ENCODE measurements around the gene GOLGA8N. TPM values are rescaled to one million over a fixed set of nuclear protein-coding genes. Genes with fewer than 3 reads are reported as not detected.
"Not testable (repeated sequence)": the region's sequence is repeated elsewhere in the genome, so short reads cannot be mapped to it uniquely, and the experiment has no call there.

Gene GOLGA8N
- total RNA-seq, 5 donors from 2014 or later (not counting 1 experiment from before 2014, with no cell fraction given) = 7.6 to 18.1 (median 9.6) TPM

DNA sequence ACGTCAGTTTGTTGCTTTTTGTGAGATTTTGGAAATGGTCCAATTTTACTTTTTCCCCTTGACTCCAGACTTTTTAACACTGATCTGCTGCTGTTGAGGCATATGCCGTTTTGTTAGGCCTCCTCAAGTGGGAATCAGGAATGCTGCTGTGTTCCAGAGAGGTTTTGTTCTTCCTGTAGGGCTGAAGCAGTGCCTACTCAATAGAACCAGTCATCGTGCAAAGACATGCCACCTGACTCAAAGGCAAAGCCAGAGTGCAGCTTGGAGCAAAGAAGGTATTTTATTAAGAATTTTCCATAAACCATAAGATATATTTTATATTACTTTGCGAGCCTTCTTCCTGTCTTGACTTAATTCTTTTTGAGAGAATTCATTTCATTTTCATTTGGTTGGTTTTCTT is 7.4 kb upstream of the GOLGA8N start:
- CTCF ChIA-PET; H3K9me3 Mint-ChIP-seq; H3K27ac Mint-ChIP-seq; H3K9me3 ChIP-seq; H3K27ac ChIP-seq (ENCODE audit: low read length); H3K27me3 ChIP-seq (replicated peaks in 1 of 2; ENCODE audit: control insufficient read depth in 2 of 2, extremely low read depth in 1 of 2, insufficient read depth in 2 of 2, low read length in 1 of 2); H3K4me3 Mint-ChIP-seq; POLR2A ChIA-PET; H3K27me3 Mint-ChIP-seq; H3K4me3 ChIP-seq (ENCODE audit: control insufficient read depth in 1 of 2, extremely low read depth in 1 of 2, low read length in 1 of 2); DNase-seq; H3K36me3 ChIP-seq (ENCODE audit: control insufficient read depth in 2 of 2, extremely low read depth in 1 of 2, insufficient read depth in 1 of 2, low read length in 1 of 2); H3K36me3 Mint-ChIP-seq; ATAC-seq (replicated peaks in 1 of 4); H3K4me1 ChIP-seq (ENCODE audit: control insufficient read depth in 1 of 2, extremely low read depth in 1 of 2, insufficient read depth in 2 of 2, low read length in 2 of 2); H3K4me1 Mint-ChIP-seq: not testable (repeated sequence)
- WGBS (ENCODE audit: insufficient coverage) = no CpG with 5 or more reads among the region's 4 CpGs

DNA sequence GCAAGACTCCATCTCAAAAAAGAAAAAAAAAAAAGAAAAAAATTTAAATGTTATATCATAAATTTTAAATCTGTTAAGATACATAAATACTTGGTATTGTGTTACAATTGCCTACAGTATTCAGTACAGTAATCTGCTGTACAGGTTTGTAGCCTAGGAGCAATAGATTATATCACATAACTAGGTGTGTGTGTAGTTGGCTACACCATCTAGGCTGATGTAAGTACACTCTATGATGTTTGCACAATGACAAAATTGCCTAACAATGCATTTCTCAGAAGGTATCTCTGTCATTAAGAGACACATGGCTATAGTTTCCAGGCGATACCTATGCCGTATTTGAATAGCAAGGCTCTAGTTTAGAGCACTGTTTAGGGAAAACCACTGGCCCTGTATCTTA is 16.3 kb downstream of the GOLGA8N start:
- H3K4me1 ChIP-seq (ENCODE audit: control insufficient read depth in 1 of 2, extremely low read depth in 1 of 2, insufficient read depth in 2 of 2, low read length in 2 of 2); H3K4me1 Mint-ChIP-seq; H3K27me3 ChIP-seq (replicated peaks in 1 of 2; ENCODE audit: control insufficient read depth in 2 of 2, extremely low read depth in 1 of 2, insufficient read depth in 2 of 2, low read length in 1 of 2); H3K4me3 ChIP-seq (ENCODE audit: control insufficient read depth in 1 of 2, extremely low read depth in 1 of 2, low read length in 1 of 2); ATAC-seq (replicated peaks in 1 of 4); H3K36me3 ChIP-seq (ENCODE audit: control insufficient read depth in 2 of 2, extremely low read depth in 1 of 2, insufficient read depth in 1 of 2, low read length in 1 of 2); CTCF ChIA-PET; H3K27me3 Mint-ChIP-seq; H3K36me3 Mint-ChIP-seq; H3K27ac ChIP-seq (ENCODE audit: low read length); H3K9me3 ChIP-seq; H3K27ac Mint-ChIP-seq; POLR2A ChIA-PET; H3K4me3 Mint-ChIP-seq; H3K9me3 Mint-ChIP-seq; DNase-seq: not testable (repeated sequence)
- no CpG with 5 or more reads among the region's 2 CpGs for WGBS (ENCODE audit: insufficient coverage)

DNA sequence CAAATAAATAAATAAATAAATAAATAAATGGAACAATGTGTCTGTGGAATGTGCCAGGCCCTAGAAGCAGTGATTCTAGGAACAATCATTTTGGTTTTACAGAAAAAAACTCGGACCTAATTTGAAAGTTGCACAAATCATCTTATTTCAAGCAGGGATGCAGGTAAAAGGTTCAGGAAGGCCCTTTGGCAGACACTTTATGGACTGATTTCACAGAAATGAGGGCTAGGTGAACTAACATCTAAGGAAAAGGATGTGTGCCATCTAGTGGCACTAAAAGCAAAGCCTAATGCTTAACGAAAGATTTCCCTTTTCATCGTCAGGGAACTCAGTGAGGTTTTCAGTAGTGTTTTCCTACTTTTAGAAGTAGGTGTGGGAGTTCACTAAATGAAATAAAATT is 17.5 kb downstream of the GOLGA8N start:
- H3K36me3 Mint-ChIP-seq = not testable (repeated sequence)
- H3K4me1 Mint-ChIP-seq = peaks cover 6 to 13% (median 7%) of the 10 kb centered on the region in 3 donors

DNA sequence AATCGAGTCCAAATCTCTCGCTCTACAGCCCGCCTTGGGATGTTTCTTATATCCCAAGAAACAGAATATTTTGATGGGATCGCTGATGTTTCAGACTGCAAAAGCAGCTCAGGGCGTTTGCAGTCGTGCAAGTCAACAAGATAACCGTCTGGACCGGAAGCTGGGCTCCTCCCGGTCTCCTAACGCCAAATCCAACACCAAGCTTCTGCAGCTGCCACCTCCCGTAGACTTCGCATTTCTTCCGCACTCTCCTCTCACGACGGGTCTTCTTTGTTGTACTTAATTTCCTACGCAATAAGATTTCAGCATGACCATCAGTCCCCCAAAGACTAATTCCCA is 21.4 kb downstream of the GOLGA8N start:
- H3K27me3 ChIP-seq (replicated peaks in 1 of 2; ENCODE audit: control insufficient read depth in 2 of 2, extremely low read depth in 1 of 2, insufficient read depth in 2 of 2, low read length in 1 of 2); H3K9me3 ChIP-seq; POLR2A ChIA-PET; H3K9me3 Mint-ChIP-seq; H3K27me3 Mint-ChIP-seq; H3K36me3 ChIP-seq (ENCODE audit: control insufficient read depth in 2 of 2, extremely low read depth in 1 of 2, insufficient read depth in 1 of 2, low read length in 1 of 2); CTCF ChIA-PET; H3K36me3 Mint-ChIP-seq; H3K4me1 ChIP-seq (ENCODE audit: control insufficient read depth in 1 of 2, extremely low read depth in 1 of 2, insufficient read depth in 2 of 2, low read length in 2 of 2): not testable (repeated sequence)
- Mint-ChIP-seq H3K4me3 (peak overlapping the region; percentile 95 to 99 (median 97)), H3K27ac (peak overlapping the region; percentile 91 to 92), H3K4me1 (peaks cover 17 to 28% (median 18%) of the 10 kb centered on the region in 3 donors)
- ATAC-seq (replicated peaks in 1 of 4) (peak; percentile 16 to 21 (median 18)), DNase-seq (peak in 1 of 35 experiments; percentile 5)
- Histone ChIP-seq H3K4me3 (ENCODE audit: control insufficient read depth in 1 of 2, extremely low read depth in 1 of 2, low read length in 1 of 2) (peak overlapping the region; percentile 64 to 82), H3K27ac (ENCODE audit: low read length) (peak overlapping the region; percentile 59)
- WGBS (ENCODE audit: insufficient coverage) = no CpG with 5 or more reads among the region's 16 CpGs

More for the DNA sequence above, 17.5 kb downstream of the GOLGA8N start:
- CTCF ChIA-PET; H3K4me1 ChIP-seq (ENCODE audit: control insufficient read depth in 1 of 2, extremely low read depth in 1 of 2, insufficient read depth in 2 of 2, low read length in 2 of 2); H3K9me3 ChIP-seq; H3K36me3 ChIP-seq (ENCODE audit: control insufficient read depth in 2 of 2, extremely low read depth in 1 of 2, insufficient read depth in 1 of 2, low read length in 1 of 2); H3K27ac ChIP-seq (ENCODE audit: low read length); H3K4me3 ChIP-seq (ENCODE audit: control insufficient read depth in 1 of 2, extremely low read depth in 1 of 2, low read length in 1 of 2); H3K4me3 Mint-ChIP-seq; H3K27me3 ChIP-seq (replicated peaks in 1 of 2; ENCODE audit: control insufficient read depth in 2 of 2, extremely low read depth in 1 of 2, insufficient read depth in 2 of 2, low read length in 1 of 2); POLR2A ChIA-PET; ATAC-seq (replicated peaks in 1 of 4); H3K27ac Mint-ChIP-seq; H3K9me3 Mint-ChIP-seq; H3K27me3 Mint-ChIP-seq: not testable (repeated sequence)
- DNase-seq = peak in 1 of 35 experiments; percentile 41
- WGBS (ENCODE audit: insufficient coverage) = 0% methylated on average over 1 of the region's 3 CpGs

DNA sequence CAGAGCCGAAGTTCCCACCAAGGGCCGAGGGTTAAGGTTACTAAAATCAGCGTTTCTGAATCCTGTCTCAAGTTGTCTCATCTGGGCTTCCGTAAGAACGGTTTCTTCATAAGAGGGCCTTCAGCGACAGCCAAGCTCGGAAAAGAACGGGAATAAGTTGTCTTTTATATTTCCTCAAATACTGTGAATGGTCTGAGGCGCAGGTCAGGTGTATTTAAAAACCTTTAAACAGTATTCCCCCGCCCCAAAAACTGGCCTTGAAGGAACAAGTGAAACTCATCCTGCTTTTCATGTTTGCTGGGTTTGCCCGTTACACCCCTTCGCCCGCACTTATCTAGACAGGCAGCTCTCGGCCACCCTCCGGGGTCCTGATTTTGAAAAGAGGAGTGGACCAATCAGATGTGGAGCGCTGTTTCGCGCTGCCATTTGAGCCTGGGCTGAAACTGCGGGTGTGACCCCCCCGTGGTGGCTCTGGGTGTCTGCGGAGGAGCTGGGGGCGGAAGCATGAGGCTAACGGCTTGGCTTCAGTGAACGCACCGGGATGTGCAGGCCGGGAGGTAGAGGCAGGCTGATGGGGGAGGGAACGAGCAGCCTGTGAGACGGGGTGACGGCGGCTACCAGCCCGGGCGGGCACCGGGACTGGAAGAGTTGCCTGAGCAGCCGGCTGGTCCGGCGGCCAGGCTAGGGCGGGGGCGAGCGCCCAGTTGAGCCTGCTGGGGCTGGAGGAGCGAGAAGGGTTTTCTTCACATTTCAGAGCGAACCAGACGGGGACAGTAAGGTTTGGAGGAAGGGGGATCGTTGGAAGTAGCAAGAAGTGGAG is 22.0 kb downstream of the GOLGA8N start, which contains the start of gene ARHGAP11A:
TSS of gene ARHGAP11A (plus strand) at position 454 of the 820 bp plus-strand sequence. CDS start 708 bp downstream, outside the sequence.
- H3K36me3 ChIP-seq (ENCODE audit: control insufficient read depth in 2 of 2, extremely low read depth in 1 of 2, insufficient read depth in 1 of 2, low read length in 1 of 2); H3K36me3 Mint-ChIP-seq; H3K27me3 Mint-ChIP-seq; H3K9me3 ChIP-seq; H3K4me1 ChIP-seq (ENCODE audit: control insufficient read depth in 1 of 2, extremely low read depth in 1 of 2, insufficient read depth in 2 of 2, low read length in 2 of 2); CTCF ChIA-PET; H3K9me3 Mint-ChIP-seq; H3K27me3 ChIP-seq (replicated peaks in 1 of 2; ENCODE audit: control insufficient read depth in 2 of 2, extremely low read depth in 1 of 2, insufficient read depth in 2 of 2, low read length in 1 of 2): not testable (repeated sequence)
- WGBS (ENCODE audit: insufficient coverage) = under 1% methylated on average over 9 of the region's 43 CpGs
- Mint-ChIP-seq H3K4me3 (peak within 1 kb of the TSS; percentile 95 to 99 (median 97)), H3K27ac (peak within 1 kb of the TSS; percentile 91 to 92), H3K4me1 (peaks cover 17 to 28% (median 18%) of the 10 kb centered on the region in 3 donors)
- ATAC-seq (replicated peaks in 1 of 4) (peak; percentile 82 to 91 (median 86)), DNase-seq (peak; percentile 67 to 89 (median 80))
- Histone ChIP-seq H3K27ac (ENCODE audit: low read length) (peak within 1 kb of the TSS; percentile 59), H3K4me3 (ENCODE audit: control insufficient read depth in 1 of 2, extremely low read depth in 1 of 2, low read length in 1 of 2) (peak within 1 kb of the TSS; percentile 64 to 82)
- POLR2A ChIA-PET = interaction anchor here in 1 of 2 donors (0.6 to 0.7 kb wide), 2 partner anchors 580 to 1692 kb away, joined by 3 to 4 read pairs; partner anchors contain the start of gene FMN1

DNA sequence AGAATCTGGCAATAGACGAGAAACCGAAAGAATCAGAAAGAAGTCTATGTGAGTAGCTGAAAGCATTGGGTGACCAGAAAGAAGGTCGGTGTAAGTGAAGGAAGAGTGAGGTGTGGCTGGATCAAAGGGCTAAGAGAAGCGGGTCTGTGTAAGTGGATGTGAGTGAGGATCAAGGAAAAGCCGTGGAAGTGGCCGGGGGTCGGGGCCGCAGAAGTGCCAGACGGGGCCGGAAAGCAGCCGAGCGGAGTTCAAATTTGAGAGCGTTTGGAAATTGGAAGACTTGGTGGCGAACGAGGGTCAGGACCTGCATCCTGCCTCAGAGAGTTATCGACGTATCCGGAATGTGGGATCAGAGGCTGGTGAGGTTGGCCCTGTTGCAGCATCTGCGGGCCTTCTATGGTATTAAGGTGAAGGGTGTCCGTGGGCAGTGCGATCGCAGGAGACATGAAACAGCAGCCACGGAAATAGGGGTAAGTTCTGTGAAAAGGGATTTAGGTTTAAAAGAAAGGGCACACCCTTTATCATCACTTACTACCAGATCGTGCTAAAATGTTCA is 22.7 kb downstream of the GOLGA8N start:
- H3K27ac Mint-ChIP-seq = peak overlapping the region; percentile 91 to 92
- POLR2A ChIA-PET; H3K36me3 Mint-ChIP-seq; H3K4me1 ChIP-seq (ENCODE audit: control insufficient read depth in 1 of 2, extremely low read depth in 1 of 2, insufficient read depth in 2 of 2, low read length in 2 of 2); H3K27me3 ChIP-seq (replicated peaks in 1 of 2; ENCODE audit: control insufficient read depth in 2 of 2, extremely low read depth in 1 of 2, insufficient read depth in 2 of 2, low read length in 1 of 2); H3K36me3 ChIP-seq (ENCODE audit: control insufficient read depth in 2 of 2, extremely low read depth in 1 of 2, insufficient read depth in 1 of 2, low read length in 1 of 2); H3K9me3 ChIP-seq; CTCF ChIA-PET; H3K9me3 Mint-ChIP-seq; H3K27ac ChIP-seq (ENCODE audit: low read length); H3K27me3 Mint-ChIP-seq: not testable (repeated sequence)
- H3K4me1 Mint-ChIP-seq = peaks cover 15 to 26% (median 18%) of the 10 kb centered on the region in 3 donors
- DNase-seq (peak in 1 of 35 experiments; percentile 26), ATAC-seq (replicated peaks in 1 of 4) (peak; percentile 2 to 10 (median 5))
- H3K4me3 ChIP-seq (ENCODE audit: control insufficient read depth in 1 of 2, extremely low read depth in 1 of 2, low read length in 1 of 2) = peak overlapping the region; percentile 57 to 64
- 0% methylated on average over 2 of the region's 24 CpGs for WGBS (ENCODE audit: insufficient coverage)
- H3K4me3 Mint-ChIP-seq = peak overlapping the region; percentile 95 to 99 (median 97)

Data from T-cell (primary cell).